ENCODE data around the gene VPS13A.
"Not testable (repeated sequence)": the region's sequence is repeated elsewhere in the genome, so short reads cannot be mapped to it uniquely, and the experiment has no call there.

Gene VPS13A

GRCh38 chr9:77402286-77402685 is 225.0 kb downstream of the VPS13A start:
- no peak overlapping the region for H3K4me3 ChIP-seq (ENCODE audit: low read depth, low read length)
- no peak for DNase-seq (ENCODE audit: low read depth)
- no peak for TF ChIP-seq CTCF (IDR thresholded peaks at IDR 0.05; ENCODE audit: insufficient read depth, low read depth, low read length, missing control alignments)

GRCh38 chr9:77403239-77403638 is 225.9 kb downstream of the VPS13A start:
- DNase-seq (ENCODE audit: low read depth): no peak
- no peak for TF ChIP-seq CTCF (IDR thresholded peaks at IDR 0.05; ENCODE audit: insufficient read depth, low read depth, low read length, missing control alignments)
- no peak overlapping the region for H3K4me3 ChIP-seq (ENCODE audit: low read depth, low read length)

GRCh38 chr9:77408521-77408920 is 231.2 kb downstream of the VPS13A start:
- DNase-seq (ENCODE audit: low read depth); H3K4me3 ChIP-seq (ENCODE audit: low read depth, low read length): not testable (repeated sequence)

- no peak overlapping the region for H3K4me3 ChIP-seq (ENCODE audit: low read depth, low read length)
- TF ChIP-seq CTCF (IDR thresholded peaks at IDR 0.05; ENCODE audit: insufficient read depth, low read depth, low read length, missing control alignments): no peak
- no peak for DNase-seq (ENCODE audit: low read depth)
Observed at GRCh38 chr9:77417566-77417965, 240.2 kb downstream of the VPS13A start.

GRCh38 chr9:77418226-77418625 is 240.9 kb downstream of the VPS13A start:
- no peak overlapping the region for H3K4me3 ChIP-seq (ENCODE audit: low read depth, low read length)
- TF ChIP-seq CTCF (IDR thresholded peaks at IDR 0.05; ENCODE audit: insufficient read depth, low read depth, low read length, missing control alignments): no peak
- DNase-seq (ENCODE audit: low read depth): no peak

GRCh38 chr9:77420641-77421040 is 243.3 kb downstream of the VPS13A start:
- no peak for TF ChIP-seq CTCF (IDR thresholded peaks at IDR 0.05; ENCODE audit: insufficient read depth, low read depth, low read length, missing control alignments)
- no peak for DNase-seq (ENCODE audit: low read depth)
- H3K4me3 ChIP-seq (ENCODE audit: low read depth, low read length): no peak overlapping the region

- no peak overlapping the region for H3K4me3 ChIP-seq (ENCODE audit: low read depth, low read length)
- TF ChIP-seq CTCF (IDR thresholded peaks at IDR 0.05; ENCODE audit: insufficient read depth, low read depth, low read length, missing control alignments): no peak
- DNase-seq (ENCODE audit: low read depth): no peak
Observed at GRCh38 chr9:77421506-77422265, 244.4 kb downstream of the VPS13A start.
